Natural killer cell (primary cell): Measurements from ENCODE around the gene MB21D2. TPM values are rescaled to one million over a fixed set of nuclear protein-coding genes. Genes with fewer than 3 reads are reported as not detected.

ENCODE experiments used
- ATAC-seq, 3 donors: fragments of 150-1000 bp in 2 of 3; fragments of 200-7000 bp in 1 of 3; cut with Tn5 transposase; 1 replicate in 1 of 3; 2 replicates in 2 of 3; pipeline ENCODE4 v1.10.0; 2021; ENCODE audit warnings: mild to moderate bottlenecking in 2 of 3, moderate library complexity in 2 of 3
- DNase-seq, 2 donors: peaks; one replicate each; pipeline versions ENCODE4 v3.0.0 to v3.0.0-alpha.2; 2013 to 2021; ENCODE audit warnings: mixed read lengths in 1 of 2
- H3K27ac ChIP-seq: one replicate; pipeline ENCODE4 v1.5.1; 2013; ENCODE audit warnings: mild to moderate bottlenecking, low read length
- H3K27me3 ChIP-seq: one replicate; pipeline ENCODE4 v1.6.1; 2013; ENCODE audit warnings: low read length; ENCODE audit not compliant: control insufficient read depth, insufficient read depth
- H3K36me3 ChIP-seq: one replicate; pipeline ENCODE4 v1.6.1; 2013; ENCODE audit warnings: low read length; ENCODE audit not compliant: control insufficient read depth, insufficient read depth
- H3K4me1 ChIP-seq: one replicate; pipeline ENCODE4 v1.6.1; 2013; ENCODE audit warnings: low read length; ENCODE audit not compliant: control insufficient read depth, insufficient read depth
- H3K4me3 ChIP-seq: one replicate; pipeline ENCODE4 v1.5.1; 2013; ENCODE audit warnings: low read length
- H3K9me3 ChIP-seq: one replicate; pipeline ENCODE4 v1.6.1; 2013; ENCODE audit warnings: low read length; ENCODE audit not compliant: control insufficient read depth, insufficient read depth
- H3K27ac Mint-ChIP-seq, 2 donors: one replicate each; pipeline ENCODE4 v1.8.0; 2022; ENCODE audit warnings: mild to moderate bottlenecking in 2 of 2, mixed read lengths in 2 of 2, moderate library complexity in 1 of 2
- H3K27me3 Mint-ChIP-seq, 2 donors: one replicate each; pipeline ENCODE4 v1.8.0; 2022; ENCODE audit warnings: low read depth in 2 of 2, mixed read lengths in 2 of 2
- H3K36me3 Mint-ChIP-seq: one replicate; pipeline ENCODE4 v1.8.0; 2022; ENCODE audit warnings: mixed read lengths
- H3K4me1 Mint-ChIP-seq, 2 donors: one replicate each; pipeline ENCODE4 v1.8.0; 2022; ENCODE audit warnings: mixed read lengths in 2 of 2
- H3K4me3 Mint-ChIP-seq: one replicate; pipeline ENCODE4 v1.8.0; 2022; ENCODE audit warnings: mild to moderate bottlenecking, moderate library complexity, mixed read lengths
- H3K9me3 Mint-ChIP-seq, 2 donors: one replicate each; pipeline ENCODE4 v1.8.0; 2022; ENCODE audit warnings: mixed read lengths in 2 of 2
- WGBS: methylation state at CpG from one replicate; pipeline ENCODE4 v1.1.7; 2013; ENCODE audit warnings: missing lambda C conversion rate; ENCODE audit not compliant: insufficient coverage; 5-methylcytosine and 5-hydroxymethylcytosine counted together
- intact Hi-C: fragments of 100-400 bp; cut with micrococcal nuclease; formaldehyde crosslinking; loops from one replicate; pipeline ENCODE4 v1.14.2; 2022
- total RNA-seq, 4 donors: library from RNA; stranded (reverse); fragments of 120-200 nt in 1 of 4; gene quantifications; one replicate each; pipeline versions ENCODE4 v1.2.3 to v1.2.4, GENCODE V29; 2013 to 2022
- TF ChIP-seq, protein P1 (sequence below): fragments of 200-600 bp; IDR thresholded peaks from one replicate; pipeline ENCODE4 v1.8.0; 2022; ENCODE audit warnings: antibody characterized with exemption

The MB21D2 gene
- total RNA-seq, 3 donors from 2014 or later (not counting 1 experiment from before 2014, with no cell fraction given), result 0.19 to 0.45 (median 0.27) TPM

- Histone ChIP-seq H3K4me1 (peaks cover 18% of the 10 kb centered on the region), H3K4me3 (no peak overlapping the region), H3K27ac (no peak overlapping the region), H3K36me3 (no peaks in the 10 kb centered on the region), H3K9me3 (no peaks in the 10 kb centered on the region), H3K27me3 (peaks cover 29% of the 10 kb centered on the region)
- H3K36me3 Mint-ChIP-seq, result no peaks in the 10 kb centered on the region
- H3K27ac Mint-ChIP-seq, result no peak overlapping the region
- peaks cover 9 to 12% of the 10 kb centered on the region in 2 donors for H3K4me1 Mint-ChIP-seq
- intact Hi-C loops, result no loop called here
- no peaks in the 10 kb centered on the region for H3K9me3 Mint-ChIP-seq
- DNase-seq (no peak), ATAC-seq (no peak)
- 91% methylated on average over 4 of the region's 4 CpGs for WGBS
- H3K4me3 Mint-ChIP-seq, result no peak overlapping the region
- TF ChIP-seq, protein P1, sequence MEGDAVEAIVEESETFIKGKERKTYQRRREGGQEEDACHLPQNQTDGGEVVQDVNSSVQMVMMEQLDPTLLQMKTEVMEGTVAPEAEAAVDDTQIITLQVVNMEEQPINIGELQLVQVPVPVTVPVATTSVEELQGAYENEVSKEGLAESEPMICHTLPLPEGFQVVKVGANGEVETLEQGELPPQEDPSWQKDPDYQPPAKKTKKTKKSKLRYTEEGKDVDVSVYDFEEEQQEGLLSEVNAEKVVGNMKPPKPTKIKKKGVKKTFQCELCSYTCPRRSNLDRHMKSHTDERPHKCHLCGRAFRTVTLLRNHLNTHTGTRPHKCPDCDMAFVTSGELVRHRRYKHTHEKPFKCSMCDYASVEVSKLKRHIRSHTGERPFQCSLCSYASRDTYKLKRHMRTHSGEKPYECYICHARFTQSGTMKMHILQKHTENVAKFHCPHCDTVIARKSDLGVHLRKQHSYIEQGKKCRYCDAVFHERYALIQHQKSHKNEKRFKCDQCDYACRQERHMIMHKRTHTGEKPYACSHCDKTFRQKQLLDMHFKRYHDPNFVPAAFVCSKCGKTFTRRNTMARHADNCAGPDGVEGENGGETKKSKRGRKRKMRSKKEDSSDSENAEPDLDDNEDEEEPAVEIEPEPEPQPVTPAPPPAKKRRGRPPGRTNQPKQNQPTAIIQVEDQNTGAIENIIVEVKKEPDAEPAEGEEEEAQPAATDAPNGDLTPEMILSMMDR, result no peak
- peaks cover 42 to 46% of the 10 kb centered on the region in 2 donors for H3K27me3 Mint-ChIP-seq
Measured at GRCh38 chr3:192913540-192913939, 4.1 kb downstream of the MB21D2 start.

- no peak for ATAC-seq
- TF ChIP-seq, protein P1, result no peak
- H3K27ac ChIP-seq, result no peak overlapping the region
Measured at GRCh38 chr3:192911293-192911692, 6.4 kb downstream of the MB21D2 start.

DNA sequence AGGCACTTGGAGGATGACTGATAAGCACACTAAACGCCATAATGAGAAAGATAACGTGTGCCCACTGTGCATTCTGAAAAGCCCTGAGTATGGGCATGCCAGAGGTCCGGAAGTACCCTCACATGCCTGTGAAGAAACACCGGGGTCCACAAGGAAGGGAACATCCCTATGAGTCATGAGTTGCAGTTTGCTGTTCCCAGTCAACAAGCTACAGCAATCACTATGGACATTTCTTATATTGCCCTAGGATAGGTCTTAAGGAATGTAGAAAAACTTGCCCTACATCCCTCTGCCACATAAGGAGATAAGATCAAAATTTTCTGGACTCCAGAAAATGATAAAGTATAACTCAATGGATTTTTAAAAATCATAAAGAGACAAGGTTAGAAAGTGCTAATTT lies 9.9 kb downstream of the MB21D2 start:
- no peak overlapping the region for H3K4me3 ChIP-seq
- H3K4me1 ChIP-seq, result no peaks in the 10 kb centered on the region
- H3K27ac Mint-ChIP-seq, result no peak overlapping the region
- H3K4me3 Mint-ChIP-seq, result no peak overlapping the region
- H3K9me3 ChIP-seq, result no peaks in the 10 kb centered on the region
- H3K9me3 Mint-ChIP-seq, result no peaks in the 10 kb centered on the region
- intact Hi-C loops, result no loop called here
- no peaks in the 10 kb centered on the region for H3K27me3 ChIP-seq
- TF ChIP-seq, protein P1, result no peak
- no peaks in the 10 kb centered on the region for H3K4me1 Mint-ChIP-seq
- 92% methylated on average over 4 of the region's 4 CpGs for WGBS
- no peaks in the 10 kb centered on the region for H3K36me3 Mint-ChIP-seq
- no peak overlapping the region for H3K27ac ChIP-seq
- peaks cover 5 to 7% of the 10 kb centered on the region in 2 donors for H3K27me3 Mint-ChIP-seq
- ATAC-seq, result no peak
- no peaks in the 10 kb centered on the region for H3K36me3 ChIP-seq
- DNase-seq, result no peak

More at GRCh38 chr3:192911293-192911692, 6.4 kb downstream of the MB21D2 start:
- Histone ChIP-seq H3K36me3 (no peaks in the 10 kb centered on the region), H3K9me3 (no peaks in the 10 kb centered on the region), H3K4me3 (no peak overlapping the region), H3K27me3 (peaks cover 11% of the 10 kb centered on the region), H3K4me1 (peaks cover under 1% of the 10 kb centered on the region)
- intact Hi-C loops, result no loop called here
- Mint-ChIP-seq H3K4me3 (no peak overlapping the region), H3K27me3 (peaks cover 28% of the 10 kb centered on the region in 2 donors), H3K9me3 (no peaks in the 10 kb centered on the region), H3K36me3 (no peaks in the 10 kb centered on the region), H3K4me1 (peaks cover 0 to 3% of the 10 kb centered on the region in 2 donors), H3K27ac (no peak overlapping the region)
- DNase-seq, result no peak
- 67% methylated on average over 1 of the region's 1 CpG for WGBS

- TF ChIP-seq, protein P1, result no peak
- H3K27me3 Mint-ChIP-seq, result peaks cover 3 to 5% of the 10 kb centered on the region in 2 donors
- no peaks in the 10 kb centered on the region for H3K4me1 ChIP-seq
- no peak for DNase-seq
- no peak overlapping the region for H3K4me3 ChIP-seq
- no peak overlapping the region for H3K4me3 Mint-ChIP-seq
- no peaks in the 10 kb centered on the region for H3K9me3 ChIP-seq
- no peak overlapping the region for H3K27ac Mint-ChIP-seq
- no peak overlapping the region for H3K27ac ChIP-seq
- intact Hi-C loops, result no loop called here
- no peaks in the 10 kb centered on the region for H3K36me3 Mint-ChIP-seq
- no peaks in the 10 kb centered on the region for H3K4me1 Mint-ChIP-seq
- H3K36me3 ChIP-seq, result no peaks in the 10 kb centered on the region
- no peaks in the 10 kb centered on the region for H3K27me3 ChIP-seq
- no peaks in the 10 kb centered on the region for H3K9me3 Mint-ChIP-seq
- ATAC-seq, result no peak
- WGBS, result no CpG with 5 or more reads among the region's 1 CpG
Measured at GRCh38 chr3:192906940-192907339, 10.7 kb downstream of the MB21D2 start.
